Left renal cortex interstitium (tissue), 4 donors: ENCODE data around the gene CRTC1. TPM values are rescaled to one million over a fixed set of nuclear protein-coding genes. Genes with fewer than 3 reads are reported as not detected.

Source experiments
- DNase-seq, 4 donors: peaks; one replicate each; pipeline ENCODE4 v3.0.0-alpha.2; 2013; ENCODE audit warnings: low read depth in 4 of 4, low spot score in 2 of 4, missing footprints in 1 of 4
- polyA plus RNA-seq, 4 donors: library from polyadenylated mRNA; unstranded; fragments of 120-200 nt; gene quantifications; one replicate each; pipeline ENCODE4 v1.2.1, GENCODE V29; 2013; ENCODE audit not compliant: insufficient read length in 4 of 4

The CRTC1 gene
- polyA plus RNA-seq, 4 donors, result 12.2 to 32.4 (median 21.6) TPM

GRCh38 chr19:18651300-18651699 lies 32.2 kb upstream of the CRTC1 start:
- DNase-seq, result no peak

GRCh38 chr19:18651733-18652132 lies 31.7 kb upstream of the CRTC1 start:
- no peak for DNase-seq

- no peak for DNase-seq
Measured at GRCh38 chr19:18653853-18654252, 29.6 kb upstream of the CRTC1 start.

- DNase-seq, result no peak
Measured at GRCh38 chr19:18654469-18654868, 29.0 kb upstream of the CRTC1 start.

GRCh38 chr19:18655173-18655844 lies 28.2 kb upstream of the CRTC1 start:
- DNase-seq, result no peak

- no peak for DNase-seq
Measured at GRCh38 chr19:18656337-18657086, 27.0 kb upstream of the CRTC1 start.

GRCh38 chr19:18657590-18658365 lies 25.7 kb upstream of the CRTC1 start:
- no peak for DNase-seq

- no peak for DNase-seq
Measured at GRCh38 chr19:18658366-18658855, 25.1 kb upstream of the CRTC1 start.

GRCh38 chr19:18659281-18660050 lies 24.0 kb upstream of the CRTC1 start:
- no peak for DNase-seq

- DNase-seq, result no peak
Measured at GRCh38 chr19:18660051-18660910, 23.2 kb upstream of the CRTC1 start.

- no peak for DNase-seq
Measured at GRCh38 chr19:18660939-18661670, 22.4 kb upstream of the CRTC1 start.

- no peak for DNase-seq
Measured at GRCh38 chr19:18662972-18663732, 20.3 kb upstream of the CRTC1 start.

- DNase-seq, result no peak
Measured at GRCh38 chr19:18663940-18664530, 19.4 kb upstream of the CRTC1 start.

- no peak for DNase-seq
Measured at GRCh38 chr19:18665771-18666202, 17.7 kb upstream of the CRTC1 start.

GRCh38 chr19:18666317-18666716 lies 17.2 kb upstream of the CRTC1 start:
- no peak for DNase-seq

- DNase-seq, result no peak
Measured at GRCh38 chr19:18666784-18667183, 16.7 kb upstream of the CRTC1 start.

- DNase-seq, result no peak
Measured at GRCh38 chr19:18667531-18668251, 15.8 kb upstream of the CRTC1 start.
